HG02798 (cell line): ENCODE measurements around the gene PLAAT2.
"Not testable (repeated sequence)": the region's sequence is repeated elsewhere in the genome, so short reads cannot be mapped to it uniquely, and the experiment has no call there.

ENCODE experiments used
- ATAC-seq: cut with Tn5 transposase; IDR thresholded peaks from one replicate; pipeline ENCODE4 v1.9.1; 2021; ENCODE audit warnings: mild to moderate bottlenecking; ENCODE audit not compliant: unreplicated experiment, poor library complexity

Gene PLAAT2

GRCh38 chr11:63581224-63581623 lies 18.0 kb upstream of the PLAAT2 start:
- not testable (repeated sequence) for ATAC-seq

DNA sequence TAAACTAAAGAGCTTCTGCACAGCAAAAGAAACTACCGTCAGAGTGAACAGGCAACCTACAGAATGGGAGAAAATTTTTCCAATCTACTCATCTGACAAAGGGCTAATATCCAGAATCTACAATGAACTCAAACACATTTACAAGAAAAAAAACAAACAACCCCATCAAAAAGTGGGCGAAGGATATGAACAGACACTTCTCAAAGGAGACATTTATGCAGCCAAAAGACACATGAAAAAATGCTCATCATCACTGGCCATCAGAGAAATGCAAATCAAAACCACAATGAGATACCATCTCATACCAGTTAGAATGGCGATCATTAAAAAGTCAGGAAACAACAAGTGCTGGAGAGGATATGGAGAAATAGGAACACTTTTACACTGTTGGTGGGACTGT lies 15.7 kb upstream of the PLAAT2 start:
- ATAC-seq, result not testable (repeated sequence)

GRCh38 chr11:63574856-63575602 lies 11.8 kb upstream of the PLAAT2 start:
- ATAC-seq, result no peak

DNA sequence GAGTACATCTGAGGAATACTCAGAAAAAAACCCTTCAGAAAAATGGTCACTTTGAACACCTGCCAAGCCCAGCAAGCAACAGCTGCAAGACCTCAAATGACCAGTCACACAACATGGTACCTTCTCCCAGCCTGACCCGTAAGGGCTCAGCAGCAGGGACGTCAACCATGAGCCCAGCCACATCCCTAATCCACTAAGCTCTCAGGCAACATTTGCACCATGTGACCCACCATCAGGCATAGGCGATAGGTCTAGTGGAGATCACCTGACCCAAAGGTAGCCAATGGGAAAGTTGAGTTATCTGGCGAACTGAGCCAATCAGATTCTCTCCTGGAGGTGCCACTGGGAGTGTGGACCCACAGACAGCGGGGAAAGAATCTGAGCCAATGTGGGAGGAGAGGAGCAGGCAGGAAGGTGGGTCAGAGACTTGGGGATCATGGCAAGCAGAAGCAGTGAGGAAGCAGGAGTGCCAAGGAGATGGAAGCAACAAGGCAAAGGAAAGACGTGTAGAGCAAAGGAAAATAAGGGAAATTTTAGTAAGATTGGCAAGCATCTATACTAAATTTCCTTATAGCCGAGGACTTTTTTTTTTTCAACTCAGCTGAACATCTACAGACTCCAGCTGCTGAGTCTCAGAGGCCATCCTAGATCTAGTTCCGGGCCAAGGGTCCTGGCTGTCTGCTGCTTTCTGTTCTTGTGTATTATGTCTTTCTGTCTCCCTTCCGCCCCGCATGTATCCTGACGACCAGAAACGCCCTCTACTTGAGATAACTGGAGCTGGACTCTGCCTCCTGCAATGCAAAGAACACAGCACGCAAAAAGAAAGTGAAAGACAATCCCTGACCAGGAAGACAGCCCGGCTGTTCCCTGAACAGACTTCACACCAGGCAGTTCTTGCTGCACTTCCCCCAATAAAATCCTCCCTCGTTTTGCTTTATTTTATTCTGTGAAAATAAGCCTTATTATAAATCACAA lies 11.0 kb upstream of the PLAAT2 start:
- no peak for ATAC-seq

DNA sequence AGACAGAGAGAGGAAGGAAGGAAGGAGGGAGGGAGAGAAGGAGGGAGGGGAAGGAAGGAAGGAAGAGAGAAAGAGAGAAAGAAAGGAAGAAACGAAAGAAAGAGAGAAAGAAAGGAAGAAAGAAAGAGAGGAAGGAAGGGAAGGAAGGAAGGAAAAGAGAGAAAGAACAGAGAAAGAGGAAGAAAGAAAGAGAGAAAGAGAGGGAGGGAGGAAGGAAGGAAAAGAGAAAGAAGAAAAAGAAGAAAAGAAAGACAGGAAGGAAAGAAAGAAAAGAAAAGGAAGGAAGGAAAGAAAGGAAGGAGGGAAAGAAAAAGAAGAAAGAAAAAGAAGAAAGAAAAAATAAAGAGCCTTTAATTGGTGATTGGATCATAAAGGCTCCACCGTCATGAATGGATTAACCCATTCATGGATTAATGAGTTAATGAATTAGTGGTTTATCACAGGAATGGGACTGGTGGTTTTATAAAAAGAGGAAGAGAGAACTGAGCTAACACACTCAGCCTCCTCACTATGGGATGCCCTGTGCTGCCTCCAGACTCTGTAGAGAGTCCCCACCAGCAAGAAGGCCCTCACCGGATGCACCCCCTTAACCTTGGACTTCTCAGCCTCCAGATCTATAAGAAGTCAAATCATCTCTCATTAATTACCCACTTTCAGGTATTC lies 9.0 kb upstream of the PLAAT2 start:
- ATAC-seq, result peak; percentile 50

DNA sequence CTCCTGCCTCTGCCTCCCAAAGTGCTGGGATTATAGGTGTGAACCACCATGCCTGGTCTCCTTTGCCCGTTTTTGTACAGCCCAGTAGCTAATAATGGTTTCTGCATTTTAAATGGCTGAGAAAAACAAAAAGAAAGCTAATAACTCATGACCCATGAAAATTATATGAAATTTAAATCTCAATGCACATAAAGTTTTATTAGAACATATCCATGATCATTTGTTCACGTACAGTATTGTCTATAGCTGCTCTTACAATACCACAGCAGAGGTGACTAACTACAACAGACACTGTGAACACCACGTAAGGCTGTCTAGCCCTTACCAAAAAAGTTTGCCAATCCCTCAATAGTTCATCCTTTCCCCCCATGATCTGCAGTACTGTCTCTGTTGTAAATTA lies 6.4 kb upstream of the PLAAT2 start:
- ATAC-seq, result no peak

GRCh38 chr11:63567044-63567840 lies 4.1 kb upstream of the PLAAT2 start:
- peak; percentile 78 for ATAC-seq

GRCh38 chr11:63564784-63565350 lies 1.7 kb upstream of the PLAAT2 start:
- ATAC-seq, result no peak

- peak; percentile 73 for ATAC-seq
Measured at GRCh38 chr11:63564056-63564774, 1.0 kb upstream of the PLAAT2 start.

DNA sequence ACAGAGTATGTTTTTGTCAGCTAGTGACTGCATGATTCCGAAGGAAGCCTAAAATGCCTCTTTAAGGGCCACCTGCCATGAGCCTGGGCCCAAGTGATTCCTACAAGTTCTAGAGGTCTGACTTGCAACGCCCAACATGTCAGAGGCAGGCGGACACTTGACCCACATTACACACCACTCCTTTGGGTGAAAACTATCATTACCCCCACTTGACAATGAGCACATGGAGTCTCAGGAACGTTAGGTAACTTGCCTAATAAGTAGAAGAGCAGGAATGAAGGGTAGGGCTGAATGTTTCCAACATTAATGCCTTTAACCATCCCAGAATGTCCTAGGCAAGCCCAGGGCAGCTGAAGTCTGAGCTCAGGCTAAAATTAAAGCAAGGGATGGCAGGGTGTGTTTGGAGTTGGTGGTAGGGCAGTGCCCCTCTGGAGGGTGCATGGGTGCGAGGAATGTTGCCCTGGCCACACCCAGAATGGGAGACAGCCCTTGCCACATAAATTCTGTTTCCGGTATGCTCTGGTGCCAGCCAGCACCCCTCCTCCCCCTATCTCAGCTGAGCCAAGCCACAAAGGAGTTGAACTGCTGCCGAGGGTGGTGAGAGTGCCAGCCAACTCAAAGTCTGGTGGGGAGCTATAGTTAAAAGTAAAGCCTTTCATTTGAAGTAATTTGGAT lies 2.5 kb downstream of the PLAAT2 start:
- no peak for ATAC-seq

DNA sequence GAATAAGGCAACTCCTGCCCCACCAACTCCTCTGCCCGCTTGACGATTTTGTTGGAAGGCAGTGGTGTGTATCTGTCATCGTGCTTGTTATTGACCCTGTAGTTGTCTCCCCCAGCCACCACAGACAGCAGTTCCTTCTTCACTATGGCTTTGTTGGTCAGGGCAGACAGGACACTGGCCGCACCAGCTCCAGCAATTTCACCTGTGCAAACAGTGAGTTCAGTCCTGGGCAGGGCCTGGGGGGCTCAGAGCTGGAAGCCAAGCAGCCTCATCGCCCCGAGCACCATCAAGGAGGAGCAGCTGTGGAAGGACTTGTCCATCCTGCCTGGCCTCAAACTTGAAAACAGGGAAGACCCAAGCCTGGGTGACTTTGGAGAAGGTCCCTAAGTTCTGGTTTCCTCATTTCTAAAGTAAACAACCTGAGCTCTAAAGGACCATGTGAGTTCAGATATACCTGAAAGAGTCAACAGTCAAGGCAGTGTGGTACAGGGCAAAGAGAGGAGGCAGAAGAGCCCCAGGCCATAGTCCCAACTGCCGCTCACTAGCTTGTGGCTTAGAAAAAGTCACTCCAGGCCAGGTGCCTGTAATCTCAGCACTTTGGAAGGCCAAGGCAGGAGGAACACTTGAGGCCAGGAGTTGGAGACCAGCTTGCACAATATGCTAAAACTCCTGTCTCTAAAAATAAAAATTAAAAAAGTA lies 4.6 kb downstream of the PLAAT2 start:
- ATAC-seq, result no peak

GRCh38 chr11:63557570-63557969 lies 5.6 kb downstream of the PLAAT2 start:
- no peak for ATAC-seq

DNA sequence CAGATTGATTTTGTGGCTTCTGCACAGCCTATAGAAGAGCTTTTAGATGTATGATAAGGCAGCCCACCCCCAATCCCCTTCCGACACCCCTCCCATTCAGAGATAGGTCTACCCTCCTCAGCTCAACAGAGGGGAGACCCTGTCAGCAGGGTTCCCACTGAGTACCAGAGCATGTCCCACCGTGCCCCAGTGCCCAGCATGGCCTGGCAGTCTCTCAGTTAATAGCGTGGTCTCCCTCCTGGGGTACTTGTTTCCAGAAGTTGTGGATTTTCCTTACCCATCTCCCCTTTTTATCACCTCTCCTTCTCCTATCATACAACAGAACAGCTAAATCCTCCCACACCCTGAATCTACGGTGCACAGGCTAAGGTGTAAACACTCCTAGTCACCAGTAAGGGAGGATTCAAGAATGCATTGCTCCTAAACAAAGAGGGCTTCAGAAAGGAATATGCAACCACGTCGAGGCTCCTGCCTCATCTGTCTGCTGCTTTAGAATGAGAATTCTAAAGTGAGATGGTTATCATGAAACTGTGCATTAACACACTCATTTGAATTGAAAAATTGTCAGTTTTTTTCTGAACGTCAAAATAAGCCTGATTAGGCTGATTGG lies 6.7 kb downstream of the PLAAT2 start:
- ATAC-seq, result no peak

GRCh38 chr11:63554877-63555223 lies 8.3 kb downstream of the PLAAT2 start:
- no peak for ATAC-seq

DNA sequence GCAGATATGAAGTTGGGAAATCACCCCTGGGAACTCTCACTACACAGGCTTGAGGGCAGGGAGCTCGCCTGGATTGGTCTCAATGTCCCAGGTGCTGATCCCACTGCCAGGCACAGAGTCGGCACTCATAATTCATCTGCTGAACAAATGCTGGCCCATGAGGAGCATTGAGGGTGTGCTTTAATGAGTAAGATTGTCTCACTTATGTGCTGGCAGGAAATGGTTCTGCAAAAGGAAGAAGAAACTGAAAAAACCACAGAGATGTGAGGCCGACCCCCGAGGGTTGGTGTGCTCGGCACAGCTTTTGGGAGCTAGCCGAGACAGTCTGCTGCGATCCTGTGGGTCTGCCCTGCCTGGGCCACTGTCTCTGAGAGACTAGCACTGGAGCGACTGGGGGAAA lies 9.4 kb downstream of the PLAAT2 start:
- no peak for ATAC-seq

GRCh38 chr11:63552921-63553320 lies 10.3 kb downstream of the PLAAT2 start:
- ATAC-seq, result no peak

DNA sequence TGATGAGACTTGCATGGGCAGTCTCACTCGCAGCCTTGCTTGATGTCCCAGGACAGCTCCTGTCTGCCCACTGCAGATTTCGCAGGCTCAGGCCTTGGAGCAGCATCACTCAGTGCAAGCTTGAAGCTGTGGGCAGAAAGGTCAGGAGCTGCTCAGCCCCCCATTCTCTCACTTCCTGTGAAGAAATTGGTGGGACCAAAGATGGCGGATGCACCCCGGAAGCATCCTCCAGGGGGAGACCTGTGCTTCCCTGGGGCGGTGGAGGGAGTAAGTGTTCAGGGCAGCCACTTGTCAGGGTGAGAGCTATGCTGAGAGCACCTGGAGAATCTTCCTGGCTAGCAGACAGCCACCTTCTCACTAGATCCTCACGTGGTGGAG lies 11.3 kb downstream of the PLAAT2 start:
- ATAC-seq, result no peak
